HepG2 (cell line): ENCODE measurements around the gene MSI2.

ENCODE experiments used
- ATF3 ChIP-seq: sonication (generic); formaldehyde crosslinking; IDR thresholded peaks from 2 replicates; pipeline ENCODE4 v1.4.0; 2020; ENCODE audit warnings: missing genetic modification reagents
- CTCF ChIP-seq: sonication (generic); formaldehyde crosslinking; IDR thresholded peaks from 2 replicates; pipeline ENCODE4 v1.5.0; 2020; ENCODE audit warnings: mild to moderate bottlenecking, missing genetic modification reagents, moderate library complexity
- FOXO1 ChIP-seq: sonication (generic); formaldehyde crosslinking; IDR thresholded peaks from 2 replicates; pipeline ENCODE4 v1.4.0; 2020; ENCODE audit warnings: missing genetic modification reagents
- JUND ChIP-seq: sonication (generic); formaldehyde crosslinking; IDR thresholded peaks from 2 replicates; pipeline ENCODE4 v1.8.0; 2022; ENCODE audit warnings: mild to moderate bottlenecking, missing genetic modification reagents
- LBX2 ChIP-seq: sonication (generic); formaldehyde crosslinking; IDR thresholded peaks from 2 replicates; pipeline ENCODE4 v1.5.0; 2020; ENCODE audit warnings: missing genetic modification reagents, mild to moderate bottlenecking, borderline replicate concordance
- NCOA2 ChIP-seq: sonication (generic); formaldehyde crosslinking; IDR thresholded peaks from 2 replicates; pipeline ENCODE4 v1.8.0; 2022; ENCODE audit warnings: inconsistent platforms
- NCOR1 ChIP-seq: fragments of 200-600 bp; sonication (generic); IDR thresholded peaks from 2 replicates; pipeline ENCODE4 v1.7.0; 2017; ENCODE audit warnings: antibody characterized with exemption, low read length, borderline replicate concordance
- PPARG ChIP-seq: conservative IDR thresholded peaks from 2 replicates; pipeline ENCODE4 v1.6.1; 2016; ENCODE audit warnings: missing biosample characterization, missing genetic modification reagents
- RFX5 ChIP-seq: IDR thresholded peaks from 2 replicates; pipeline ENCODE4 v1.6.1; 2011; ENCODE audit warnings: low read depth, low read length, improper control_type of control experiment
- ZNF549 ChIP-seq: sonication (generic); formaldehyde crosslinking; IDR thresholded peaks from 2 replicates; pipeline ENCODE4 v1.5.0; 2020; ENCODE audit warnings: missing genetic modification reagents

- TF ChIP-seq ATF3 (CRISPR knock-in tag) = no peak
- no peak for TF ChIP-seq RFX5
- TF ChIP-seq ZNF549 (CRISPR knock-in tag) = no peak
- TF ChIP-seq JUND = no peak
- TF ChIP-seq PPARG (CRISPR knock-in tag) = no peak
- no peak for TF ChIP-seq NCOA2 (CRISPR knock-in tag)
- no peak for TF ChIP-seq CTCF (CRISPR knock-in tag)
- no peak for TF ChIP-seq FOXO1 (CRISPR knock-in tag)
- no peak for TF ChIP-seq NCOR1
- TF ChIP-seq LBX2 (CRISPR knock-in tag) = no peak
Observed at GRCh38 chr17:57269052-57269451, 12.7 kb downstream of the MSI2 start.
